Liver (tissue), 9 donors: ENCODE results near the gene LTBP2. TPM values are rescaled to one million over a fixed set of nuclear protein-coding genes. Genes with fewer than 3 reads are reported as not detected.
"Not testable (repeated sequence)": the region's sequence is repeated elsewhere in the genome, so short reads cannot be mapped to it uniquely, and the experiment has no call there.

Source experiments
- DNase-seq: peaks from one replicate; pipeline ENCODE4 v3.0.0-alpha.2; 2017; ENCODE audit warnings: low spot score
- H3K27ac ChIP-seq, 2 donors: one replicate each; pipeline ENCODE4 v1.7.0; 2013; ENCODE audit warnings: inconsistent platforms in 2 of 2, low read length in 2 of 2, control low read depth in 1 of 2, low read depth in 1 of 2, mild to moderate bottlenecking in 1 of 2
- H3K27me3 ChIP-seq, 4 donors: one replicate each; pipeline versions ENCODE4 v1.6.1 to v1.7.0; 2013; ENCODE audit warnings: low read length in 3 of 4, inconsistent platforms in 1 of 4, mild to moderate bottlenecking in 1 of 4, moderate library complexity in 1 of 4; ENCODE audit not compliant: control insufficient read depth in 4 of 4, insufficient read depth in 4 of 4
- H3K36me3 ChIP-seq, 4 donors: one replicate each; pipeline versions ENCODE4 v1.6.1 to v1.7.0; 2013; ENCODE audit warnings: low read length in 3 of 4, mild to moderate bottlenecking in 3 of 4, low read depth in 1 of 4, moderate library complexity in 1 of 4; ENCODE audit not compliant: control insufficient read depth in 4 of 4, insufficient read depth in 3 of 4
- H3K4me1 ChIP-seq, 4 donors: one replicate each; pipeline versions ENCODE4 v1.6.1 to v1.7.0; 2013; ENCODE audit warnings: low read length in 3 of 4, mild to moderate bottlenecking in 3 of 4, moderate library complexity in 1 of 4; ENCODE audit not compliant: control insufficient read depth in 4 of 4, insufficient read depth in 4 of 4
- H3K4me3 ChIP-seq, 3 donors: one replicate each; pipeline versions ENCODE4 v1.6.1 to v1.7.0; 2013; ENCODE audit warnings: low read length in 3 of 3, control low read depth in 1 of 3, low read depth in 1 of 3, mild to moderate bottlenecking in 1 of 3
- H3K9ac ChIP-seq, 2 donors: one replicate each; pipeline ENCODE4 v1.7.0; 2013; ENCODE audit warnings: low read length in 2 of 2, mild to moderate bottlenecking in 2 of 2, moderate library complexity in 2 of 2, control low read depth in 1 of 2, low read depth in 1 of 2
- H3K9me3 ChIP-seq, 4 donors: one replicate each; pipeline versions ENCODE4 v1.6.1 to v1.7.0; 2013; ENCODE audit warnings: low read length in 3 of 4; ENCODE audit not compliant: control insufficient read depth in 4 of 4
- CTCF ChIP-seq: fragments of 150-350 bp; IDR thresholded peaks from 2 replicates; pipeline ENCODE4 v1.5.1; 2017; ENCODE audit warnings: improper control_type of control experiment, low read depth, low read length; ENCODE audit not compliant: missing input control
- EGR1 ChIP-seq, 2 donors: IDR thresholded peaks; 2 replicates each; pipeline ENCODE4 v1.6.1; 2016 to 2018; ENCODE audit warnings: antibody characterized with exemption in 2 of 2, low read depth in 2 of 2
- FOXA1 ChIP-seq: IDR thresholded peaks from 2 replicates; pipeline ENCODE4 v1.6.1; 2016; ENCODE audit warnings: antibody characterized with exemption
- FOXA2 ChIP-seq: IDR thresholded peaks from 2 replicates; pipeline ENCODE4 v1.6.1; 2016; ENCODE audit warnings: antibody characterized with exemption
- GABPA ChIP-seq, 2 donors: IDR thresholded peaks in 1 of 2; conservative IDR thresholded peaks in 1 of 2; 2 replicates each; pipeline ENCODE4 v1.6.1; 2016; ENCODE audit warnings: antibody characterized with exemption in 2 of 2, mild to moderate bottlenecking in 1 of 2, moderate library complexity in 1 of 2
- JUND ChIP-seq, 2 donors: IDR thresholded peaks; 2 replicates each; pipeline ENCODE4 v1.6.1; 2016; ENCODE audit warnings: antibody characterized with exemption in 2 of 2
- MAX ChIP-seq: IDR thresholded peaks from 2 replicates; pipeline ENCODE4 v1.6.1; 2016; ENCODE audit warnings: antibody characterized with exemption
- NR2F2 ChIP-seq: IDR thresholded peaks from 2 replicates; pipeline ENCODE4 v1.6.1; 2016; ENCODE audit warnings: antibody characterized with exemption
- RAD21 ChIP-seq, 2 donors: IDR thresholded peaks; 2 replicates each; pipeline ENCODE4 v1.6.1; 2016; ENCODE audit warnings: antibody characterized with exemption in 2 of 2, mild to moderate bottlenecking in 2 of 2
- REST ChIP-seq: IDR thresholded peaks from 2 replicates; pipeline ENCODE4 v1.6.1; 2016; ENCODE audit warnings: antibody characterized with exemption, mild to moderate bottlenecking
- RXRA ChIP-seq, 2 donors: IDR thresholded peaks; 2 replicates each; pipeline ENCODE4 v1.6.1; 2017 to 2018; ENCODE audit warnings: antibody characterized with exemption in 2 of 2, mild to moderate bottlenecking in 1 of 2
- SP1 ChIP-seq: IDR thresholded peaks from 2 replicates; pipeline ENCODE4 v1.6.1; 2018; ENCODE audit warnings: antibody characterized with exemption, mild to moderate bottlenecking
- TAF1 ChIP-seq: conservative IDR thresholded peaks from 2 replicates; pipeline ENCODE4 v1.6.1; 2016; ENCODE audit warnings: antibody characterized with exemption, mild to moderate bottlenecking
- YY1 ChIP-seq: IDR thresholded peaks from 2 replicates; pipeline ENCODE4 v1.6.1; 2016; ENCODE audit warnings: antibody characterized with exemption, mild to moderate bottlenecking
- WGBS: extraction: QIAGEN DNeasy Blood & Tissue Kit; methylation state at CpG from one replicate; pipeline ENCODE4 v1.1.7; 2013; 5-methylcytosine and 5-hydroxymethylcytosine counted together
- polyA plus RNA-seq, 2 donors: library from polyadenylated mRNA; stranded (reverse) in 1 of 2; unstranded in 1 of 2; fragments of 200-250 nt in 1 of 2; fragments of >200 nt in 1 of 2; fragmentation: Nextera tagmentation in 1 of 2; extraction: Ambion mirVana in 1 of 2; gene quantifications; one replicate each; pipeline versions ENCODE4 v1.2.1 to v1.2.3, GENCODE V29; 2013 to 2015
- total RNA-seq, 2 donors: library from RNA; depleted of rRNA; stranded (reverse); fragments of >200 nt; gene quantifications; one replicate each; pipeline ENCODE4 v1.2.3, GENCODE V29; 2014
- TF ChIP-seq, protein P1 (sequence below): IDR thresholded peaks from 2 replicates; pipeline ENCODE4 v1.6.1; 2016; ENCODE audit warnings: antibody characterized with exemption
- TF ChIP-seq, protein P2 (sequence below): IDR thresholded peaks from 2 replicates; pipeline ENCODE4 v1.6.1; 2016; ENCODE audit warnings: antibody characterized with exemption
- donor health status: healthy.
- donor health status: healthy.
- donor health status: healthy.
- donor health status: healthy.
- donor health status: healthy.

Gene LTBP2
- total and polyA plus RNA-seq, 4 donors: 0.24 to 1.3 (median 0.89) TPM

DNA sequence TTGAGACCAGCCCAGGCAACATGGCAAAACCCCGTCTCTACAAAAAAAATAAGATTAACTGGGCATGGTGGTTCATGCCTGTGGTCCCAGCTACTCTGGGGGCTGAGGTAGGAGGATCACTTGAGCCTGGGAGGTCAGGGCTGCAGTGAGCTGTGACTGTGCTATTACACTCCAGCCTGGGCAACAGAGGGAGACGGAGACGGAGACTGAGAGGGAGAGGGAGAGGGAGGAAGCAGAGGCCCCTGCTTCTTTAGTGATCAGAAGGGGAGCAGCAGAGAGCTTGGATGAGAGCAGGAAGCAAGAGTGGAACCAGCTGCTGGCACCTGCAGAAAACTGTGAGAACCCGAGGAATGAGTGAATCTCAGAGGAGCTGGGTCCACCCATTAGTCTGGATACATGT, 72.5 kb downstream of the LTBP2 start (continued):
- TF ChIP-seq REST: no peak

GRCh38 chr14:74538411-74539391, 73.3 kb downstream of the LTBP2 start:
- Histone ChIP-seq H3K4me1 (no peaks in the 10 kb centered on the region), H3K9me3 (no peaks in the 10 kb centered on the region), H3K27me3 (no peaks in the 10 kb centered on the region), H3K36me3 (no peaks in the 10 kb centered on the region), H3K4me3 (no peak overlapping the region), H3K9ac (no peak overlapping the region), H3K27ac (no peak overlapping the region)
- TF ChIP-seq GABPA (IDR thresholded peaks at IDR 0.05 in 1 of 2, conservative IDR thresholded peaks at IDR 0.05 in 1 of 2): no peak
- 89% methylated on average over 11 of the region's 11 CpGs for WGBS
- DNase-seq: no peak

GRCh38 chr14:74536336-74536735, 75.7 kb downstream of the LTBP2 start:
- not testable (repeated sequence) for H3K36me3 ChIP-seq, H3K4me1 ChIP-seq, H3K4me3 ChIP-seq, H3K9me3 ChIP-seq, DNase-seq, H3K27me3 ChIP-seq, H3K9ac ChIP-seq, H3K27ac ChIP-seq
- 91% methylated on average over 3 of the region's 3 CpGs for WGBS

DNA sequence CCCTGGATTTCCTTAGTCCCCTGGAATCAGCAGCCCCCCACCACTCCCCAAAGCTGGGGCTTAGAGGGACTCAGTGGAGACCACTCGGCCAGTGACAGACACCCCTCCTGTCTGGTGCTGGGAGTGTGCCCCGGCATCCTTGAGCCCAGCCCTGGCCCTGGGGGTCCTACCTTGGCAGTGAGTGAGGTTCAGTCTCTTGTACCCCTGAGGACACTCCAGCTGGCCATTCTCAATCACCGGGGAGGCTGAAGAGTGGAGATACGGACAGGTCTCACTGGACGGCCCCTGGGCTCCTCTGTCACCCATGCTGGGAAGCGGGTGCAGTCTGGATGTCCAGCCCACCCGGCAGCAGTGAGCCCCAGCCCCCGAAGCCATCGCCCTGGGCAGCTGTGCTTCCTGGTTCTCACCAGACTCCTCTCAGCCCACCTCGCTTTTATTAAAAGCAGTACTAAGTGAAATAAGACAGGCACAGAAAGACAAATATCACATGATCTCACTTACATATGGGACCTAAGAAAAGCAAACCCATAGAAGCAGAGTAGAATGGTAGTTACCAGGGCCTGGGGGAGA, 76.2 kb downstream of the LTBP2 start:
- H3K27me3 ChIP-seq: no peaks in the 10 kb centered on the region
- no peaks in the 10 kb centered on the region for H3K9me3 ChIP-seq
- H3K9ac ChIP-seq: no peak overlapping the region
- TF ChIP-seq YY1 (no peak), SP1 (no peak), RXRA (IDR thresholded peaks at IDR 0.05) (no peak), FOXA2 (no peak), CTCF (no peak), TAF1 (no peak), RAD21 (IDR thresholded peaks at IDR 0.05) (no peak), FOXA1 (no peak), MAX (no peak), NR2F2 (no peak), EGR1 (IDR thresholded peaks at IDR 0.05; ENCODE audit: low read depth in 2 of 2) (no peak), GABPA (IDR thresholded peaks at IDR 0.05 in 1 of 2, conservative IDR thresholded peaks at IDR 0.05 in 1 of 2) (no peak), JUND (IDR thresholded peaks at IDR 0.05) (no peak)
- TF ChIP-seq, protein P1, sequence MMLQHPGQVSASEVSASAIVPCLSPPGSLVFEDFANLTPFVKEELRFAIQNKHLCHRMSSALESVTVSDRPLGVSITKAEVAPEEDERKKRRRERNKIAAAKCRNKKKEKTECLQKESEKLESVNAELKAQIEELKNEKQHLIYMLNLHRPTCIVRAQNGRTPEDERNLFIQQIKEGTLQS: no peak
- TF ChIP-seq, protein P2, sequence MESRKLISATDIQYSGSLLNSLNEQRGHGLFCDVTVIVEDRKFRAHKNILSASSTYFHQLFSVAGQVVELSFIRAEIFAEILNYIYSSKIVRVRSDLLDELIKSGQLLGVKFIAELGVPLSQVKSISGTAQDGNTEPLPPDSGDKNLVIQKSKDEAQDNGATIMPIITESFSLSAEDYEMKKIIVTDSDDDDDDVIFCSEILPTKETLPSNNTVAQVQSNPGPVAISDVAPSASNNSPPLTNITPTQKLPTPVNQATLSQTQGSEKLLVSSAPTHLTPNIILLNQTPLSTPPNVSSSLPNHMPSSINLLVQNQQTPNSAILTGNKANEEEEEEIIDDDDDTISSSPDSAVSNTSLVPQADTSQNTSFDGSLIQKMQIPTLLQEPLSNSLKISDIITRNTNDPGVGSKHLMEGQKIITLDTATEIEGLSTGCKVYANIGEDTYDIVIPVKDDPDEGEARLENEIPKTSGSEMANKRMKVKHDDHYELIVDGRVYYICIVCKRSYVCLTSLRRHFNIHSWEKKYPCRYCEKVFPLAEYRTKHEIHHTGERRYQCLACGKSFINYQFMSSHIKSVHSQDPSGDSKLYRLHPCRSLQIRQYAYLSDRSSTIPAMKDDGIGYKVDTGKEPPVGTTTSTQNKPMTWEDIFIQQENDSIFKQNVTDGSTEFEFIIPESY: no peak
- DNase-seq: no peak
- 80% methylated on average over 10 of the region's 10 CpGs for WGBS
- H3K4me3 ChIP-seq: no peak overlapping the region
- no peak overlapping the region for H3K27ac ChIP-seq
- no peaks in the 10 kb centered on the region for H3K36me3 ChIP-seq
- no peaks in the 10 kb centered on the region for H3K4me1 ChIP-seq
